GM19395 (cell line): ENCODE measurements around the gene ARHGAP26.

Experiments used
- ATAC-seq: cut with Tn5 transposase; IDR thresholded peaks from one replicate; pipeline ENCODE4 v1.9.1; 2021; ENCODE audit warnings: mild to moderate bottlenecking, moderate library complexity; ENCODE audit not compliant: unreplicated experiment

ARHGAP26 gene

GRCh38 chr5:142749321-142749720 is 20.9 kb upstream of the ARHGAP26 start:
- ATAC-seq: no peak

DNA sequence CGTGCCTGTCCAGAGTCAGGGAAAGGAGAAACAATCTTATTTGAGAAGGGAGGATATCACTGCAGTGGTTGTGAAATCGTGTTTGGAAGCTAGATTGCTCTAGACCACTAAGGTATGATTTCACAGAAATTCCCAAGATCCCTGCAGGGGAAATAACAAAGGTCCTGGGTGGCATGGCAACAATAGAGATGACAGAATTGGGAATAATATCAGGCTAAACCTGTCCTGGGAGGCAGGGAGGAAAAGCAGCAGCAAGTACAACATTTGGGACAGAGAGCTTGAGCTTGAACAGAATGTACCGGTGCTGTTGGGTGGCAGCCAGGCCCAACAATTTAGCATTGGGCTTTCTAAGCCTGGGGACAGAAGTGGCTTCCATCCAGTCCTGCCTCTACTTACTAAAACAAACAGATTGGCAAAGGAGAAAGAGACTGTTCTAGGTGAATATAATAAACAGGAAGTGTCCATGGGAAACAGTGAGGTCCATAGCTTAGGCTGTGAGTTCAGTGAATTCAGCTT is 17.0 kb upstream of the ARHGAP26 start:
- ATAC-seq: no peak

GRCh38 chr5:142754031-142754430 is 16.1 kb upstream of the ARHGAP26 start:
- ATAC-seq: no peak

GRCh38 chr5:142756576-142756975 is 13.6 kb upstream of the ARHGAP26 start:
- no peak for ATAC-seq

- no peak for ATAC-seq
These were observed 12.6 kb upstream of the ARHGAP26 start for GRCh38 chr5:142757564-142757963.

DNA sequence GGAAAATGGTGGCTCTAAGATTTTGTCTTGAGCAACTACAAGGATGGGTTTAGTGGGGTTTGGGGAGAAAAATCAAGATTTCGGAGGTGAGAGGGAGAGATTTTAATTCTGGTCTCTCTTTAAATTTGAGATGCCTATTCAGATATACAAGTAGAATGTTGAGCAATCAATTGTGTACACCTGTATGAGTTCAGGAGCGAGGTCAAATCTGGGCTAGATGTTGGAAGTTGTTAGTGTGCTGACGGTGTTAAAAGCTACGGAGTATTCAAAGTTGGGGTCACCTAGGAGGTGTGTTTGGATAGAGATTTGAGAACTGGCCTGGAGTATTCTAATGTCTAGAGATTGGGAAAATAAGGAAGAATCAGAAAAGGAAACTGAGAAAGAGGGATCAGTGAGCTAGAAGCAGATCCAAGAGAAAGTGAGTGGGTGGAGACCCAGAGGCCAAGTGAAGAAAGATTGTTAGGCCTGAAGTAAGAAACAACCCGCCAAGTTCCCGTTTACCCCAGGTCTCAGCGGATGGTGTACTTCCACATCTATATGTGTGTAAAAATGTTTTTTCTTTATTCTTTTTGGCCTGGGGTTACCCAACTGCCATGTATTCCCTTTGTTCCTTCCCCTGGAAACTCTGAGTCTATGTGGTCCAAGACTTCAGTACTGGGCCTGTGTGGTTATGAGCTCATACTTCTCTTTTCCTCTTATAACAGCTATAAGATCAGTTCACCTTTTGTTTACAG is 11.9 kb upstream of the ARHGAP26 start:
- no peak for ATAC-seq

DNA sequence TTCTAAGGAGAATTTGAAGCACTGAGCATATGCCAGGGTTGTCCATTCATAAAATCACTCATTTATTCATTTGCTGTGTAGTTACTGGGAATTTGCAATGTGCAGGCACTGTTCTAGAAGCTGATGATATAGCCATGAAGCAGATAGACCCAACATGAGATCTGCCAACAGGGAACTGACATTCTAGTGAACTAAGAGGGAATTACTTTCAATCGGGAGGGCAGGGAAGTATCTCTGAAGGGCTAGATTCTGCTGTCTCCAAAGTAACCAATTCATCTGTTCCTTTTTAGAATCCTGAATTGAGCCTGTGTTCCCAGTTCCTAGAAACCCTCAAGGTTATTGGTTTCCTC is 11.4 kb upstream of the ARHGAP26 start:
- ATAC-seq: no peak

GRCh38 chr5:142763701-142764100 is 6.5 kb upstream of the ARHGAP26 start:
- ATAC-seq: no peak

DNA sequence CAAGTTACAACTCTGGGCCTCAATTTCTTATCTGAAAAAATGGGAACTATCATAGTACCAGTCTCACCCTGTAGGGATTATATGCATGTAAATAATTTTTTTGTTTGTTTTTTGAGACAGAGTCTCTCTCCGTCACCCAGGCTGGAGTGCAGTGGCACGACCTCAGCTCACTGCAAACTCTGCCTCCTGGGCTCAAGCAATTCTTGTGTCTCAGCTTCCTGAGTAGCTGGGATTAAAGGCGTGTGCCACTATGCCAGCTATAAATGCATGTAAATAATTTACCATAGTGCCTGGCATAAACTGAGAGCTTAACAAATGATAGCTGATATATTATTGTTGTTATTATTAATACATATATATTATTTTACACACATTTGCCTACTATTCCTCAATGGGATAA is 3.0 kb upstream of the ARHGAP26 start:
- no peak for ATAC-seq

DNA sequence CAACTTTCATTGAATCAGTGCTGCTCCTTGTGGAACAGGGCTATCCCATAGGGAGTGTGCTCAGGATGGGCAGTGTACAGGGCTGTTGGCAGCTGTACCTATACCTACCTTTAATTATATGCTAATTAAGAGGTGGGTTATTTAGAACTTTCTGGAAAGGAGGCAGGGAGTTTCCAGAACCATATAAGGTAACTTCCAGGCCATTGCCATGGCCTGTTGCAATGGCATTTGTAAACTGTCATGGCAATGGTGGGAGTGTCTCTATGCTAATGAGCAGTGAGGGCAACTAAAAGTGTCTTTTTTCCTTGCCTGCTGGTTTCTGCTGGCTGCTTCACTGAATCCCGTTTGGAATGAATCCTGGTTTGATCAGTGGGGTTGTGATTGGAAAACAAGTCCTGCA is 2.3 kb upstream of the ARHGAP26 start:
- ATAC-seq: no peak

GRCh38 chr5:142769251-142769792 is 855 bp upstream of the ARHGAP26 start:
- ATAC-seq: no peak

GRCh38 chr5:142770650-142771609 is 753 bp downstream of the ARHGAP26 start:
- ATAC-seq: peak; percentile 28

DNA sequence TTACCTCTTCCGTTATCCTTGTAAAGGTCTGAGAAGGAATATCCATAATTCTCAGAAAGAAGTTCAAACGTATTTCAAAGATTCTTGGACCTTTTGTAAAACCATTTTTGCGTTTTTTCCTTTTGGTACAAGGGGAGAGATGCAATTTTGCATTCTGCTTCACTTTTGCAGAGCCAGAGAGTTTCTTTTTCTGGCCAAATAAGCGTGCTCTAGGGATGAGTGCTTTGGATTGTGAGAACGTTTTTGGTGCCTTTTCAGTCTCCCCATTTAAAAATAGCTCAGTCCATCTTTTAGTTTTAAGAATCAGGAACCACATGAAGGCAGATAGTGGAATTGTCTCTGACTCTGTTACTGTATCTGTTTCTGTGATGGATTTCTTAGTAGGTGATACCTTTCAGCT is 1.5 kb downstream of the ARHGAP26 start:
- ATAC-seq: no peak

DNA sequence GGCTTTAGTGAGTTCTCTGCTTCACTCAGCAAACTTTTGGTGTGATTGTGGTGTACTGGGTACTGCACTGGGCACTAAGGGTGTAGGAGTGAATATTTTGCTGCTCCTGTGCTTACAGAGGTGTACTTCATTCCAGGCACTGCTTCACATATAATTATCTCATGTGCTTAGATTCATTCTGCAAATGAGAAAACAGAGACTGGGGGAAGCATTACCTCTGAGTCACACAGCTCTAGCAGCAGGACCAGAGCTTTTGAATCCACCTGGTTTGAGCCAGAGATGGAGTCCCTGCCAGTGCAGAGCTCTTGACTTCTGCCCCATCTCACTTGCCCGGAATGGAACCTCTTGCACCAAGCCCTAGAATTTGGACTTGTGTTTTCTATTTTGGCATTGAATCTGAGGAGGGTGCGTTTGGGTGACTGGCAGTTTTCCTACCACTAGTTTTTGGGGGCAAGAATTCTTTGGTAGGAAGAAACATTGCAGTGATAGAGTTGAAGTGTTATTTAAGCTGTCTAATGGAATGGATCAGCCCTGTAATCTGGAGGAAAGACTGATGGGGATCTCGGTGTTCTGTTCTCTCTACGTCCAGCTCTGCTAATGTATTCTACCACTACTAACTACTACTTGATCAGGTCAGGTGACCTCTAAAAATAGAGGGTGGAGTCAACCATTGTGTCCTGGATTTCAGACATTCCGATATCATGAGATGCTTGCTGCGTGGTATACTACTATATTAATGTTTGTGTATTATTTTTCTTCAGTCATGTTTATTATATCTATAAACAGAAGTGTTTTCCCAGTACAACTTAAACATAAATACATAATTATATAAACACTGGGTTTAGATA is 2.5 kb downstream of the ARHGAP26 start:
- ATAC-seq: no peak

- ATAC-seq: no peak
These were observed 6.9 kb downstream of the ARHGAP26 start for GRCh38 chr5:142777099-142777498.

GRCh38 chr5:142777850-142778249 is 7.7 kb downstream of the ARHGAP26 start:
- ATAC-seq: no peak

DNA sequence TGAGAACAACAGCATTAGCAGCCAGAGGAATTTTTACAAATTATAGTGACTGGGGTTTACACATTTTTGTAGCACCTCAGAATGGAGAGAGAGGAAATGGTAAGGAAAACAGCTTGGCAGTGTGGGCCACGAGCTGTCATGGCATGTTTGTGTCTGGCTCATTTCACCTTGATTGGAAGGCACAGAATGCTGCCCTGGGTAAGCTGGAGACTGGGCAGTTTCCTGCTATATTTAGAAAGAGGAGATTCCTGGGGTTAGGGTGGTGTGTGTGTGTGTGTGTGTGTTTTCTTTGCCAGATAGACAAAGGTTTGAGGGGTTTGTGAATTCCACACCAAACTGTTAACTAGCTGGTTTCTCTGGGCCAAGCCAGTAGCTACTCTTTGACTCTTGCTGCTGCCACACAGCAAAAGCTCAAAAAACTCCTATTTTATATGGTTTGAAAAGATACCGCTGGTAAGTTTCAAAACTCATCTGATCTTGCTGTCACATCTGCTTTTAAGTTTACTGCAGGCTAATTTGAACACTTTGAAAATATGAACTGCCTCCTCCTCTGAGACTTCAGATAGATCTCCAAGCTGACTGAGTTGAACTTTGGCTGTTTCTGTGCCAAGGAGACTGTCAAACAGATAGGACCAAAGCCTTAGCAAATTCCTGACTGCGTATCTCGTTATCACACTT is 9.1 kb downstream of the ARHGAP26 start:
- ATAC-seq: no peak

DNA sequence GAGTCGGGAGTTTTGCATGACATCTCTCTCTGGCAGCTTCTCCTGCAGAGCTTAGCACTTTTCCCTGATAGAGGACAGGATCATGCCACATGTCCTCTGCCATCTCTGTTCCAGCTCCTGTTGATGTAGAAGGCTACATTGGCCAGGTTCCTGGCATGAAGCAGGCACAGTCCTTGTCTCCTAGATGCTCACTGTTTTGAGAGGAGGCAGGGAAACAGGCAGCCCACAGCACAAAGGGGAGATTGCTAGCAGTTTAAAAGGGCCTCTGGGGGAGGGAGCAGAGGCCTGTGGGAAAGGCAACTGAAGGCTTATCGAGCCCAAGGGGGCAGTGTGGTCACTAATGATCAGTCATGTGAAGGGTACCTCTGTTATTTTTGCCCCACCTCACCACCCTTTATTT is 10.7 kb downstream of the ARHGAP26 start:
- ATAC-seq: no peak

- no peak for ATAC-seq
These were observed 12.9 kb downstream of the ARHGAP26 start for GRCh38 chr5:142782976-142783530.
